MM.1S (cell line): ENCODE results near the gene PIEZO1.

Experiments used
- EZH2 ChIP-seq: fragments of 300-600 bp; sonication (generic); optimal IDR thresholded peaks from 2 replicates; pipeline ENCODE3; 2017; ENCODE audit warnings: low read depth, mild to moderate bottlenecking, antibody characterized with exemption, low read length, mixed read lengths
- EZH2phosphoT487 ChIP-seq: fragments of 300-600 bp; sonication (generic); IDR thresholded peaks from 2 replicates; pipeline ENCODE4 v1.6.1; 2018; ENCODE audit warnings: antibody characterized with exemption, low read length
- TF ChIP-seq, protein P1 (sequence below): fragments of 300-600 bp; sonication (generic); IDR thresholded peaks from 2 replicates; pipeline ENCODE4 v1.5.1; 2016; ENCODE audit warnings: antibody characterized with exemption, low read length, mixed read lengths

DNA sequence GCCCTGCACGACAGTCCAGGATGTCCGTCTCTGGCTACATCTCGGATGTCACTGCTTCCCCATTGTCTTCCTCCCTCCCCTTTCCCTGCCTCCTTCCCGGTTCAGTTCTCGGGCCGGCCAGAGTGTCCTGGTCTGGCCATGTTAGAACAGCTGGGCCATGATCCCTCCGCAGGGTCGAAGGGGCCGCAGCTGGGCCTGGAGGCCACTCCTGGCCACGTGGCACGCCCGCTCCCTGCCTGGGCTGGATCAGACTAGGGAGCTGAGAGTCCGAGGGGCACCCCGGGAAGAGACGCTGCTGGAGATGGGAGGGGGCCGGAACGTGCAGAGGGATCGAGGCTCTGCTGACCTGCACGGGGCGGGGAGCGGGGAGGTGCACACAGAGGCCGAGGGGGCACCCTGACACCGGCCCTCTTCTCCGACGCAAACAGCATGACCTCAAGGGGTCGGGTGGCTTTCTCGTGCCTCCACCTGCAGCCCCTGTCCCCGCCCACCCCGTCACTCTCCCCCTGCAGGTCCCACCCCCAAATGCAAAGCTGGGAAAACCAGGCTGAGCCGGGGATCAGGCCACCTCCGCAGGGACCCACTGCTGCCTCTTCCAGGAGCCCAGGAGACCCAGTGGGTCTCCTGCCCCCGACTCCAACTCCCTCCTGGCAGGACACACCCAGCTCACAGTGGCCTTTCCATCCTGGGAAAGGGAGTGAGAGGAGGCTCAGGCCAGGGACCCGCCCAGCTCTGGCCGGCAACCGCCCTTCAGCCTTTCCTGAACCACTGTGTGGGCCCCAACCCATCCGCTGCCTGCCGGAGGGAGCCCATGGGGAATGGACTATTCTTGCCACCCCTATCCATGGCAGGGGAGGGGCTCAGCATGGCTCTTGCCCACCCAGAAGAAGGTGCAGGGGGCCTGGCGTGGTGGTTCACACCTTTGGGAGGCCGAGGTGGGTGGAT is 40.2 kb downstream of the PIEZO1 start:
- TF ChIP-seq, protein P1, sequence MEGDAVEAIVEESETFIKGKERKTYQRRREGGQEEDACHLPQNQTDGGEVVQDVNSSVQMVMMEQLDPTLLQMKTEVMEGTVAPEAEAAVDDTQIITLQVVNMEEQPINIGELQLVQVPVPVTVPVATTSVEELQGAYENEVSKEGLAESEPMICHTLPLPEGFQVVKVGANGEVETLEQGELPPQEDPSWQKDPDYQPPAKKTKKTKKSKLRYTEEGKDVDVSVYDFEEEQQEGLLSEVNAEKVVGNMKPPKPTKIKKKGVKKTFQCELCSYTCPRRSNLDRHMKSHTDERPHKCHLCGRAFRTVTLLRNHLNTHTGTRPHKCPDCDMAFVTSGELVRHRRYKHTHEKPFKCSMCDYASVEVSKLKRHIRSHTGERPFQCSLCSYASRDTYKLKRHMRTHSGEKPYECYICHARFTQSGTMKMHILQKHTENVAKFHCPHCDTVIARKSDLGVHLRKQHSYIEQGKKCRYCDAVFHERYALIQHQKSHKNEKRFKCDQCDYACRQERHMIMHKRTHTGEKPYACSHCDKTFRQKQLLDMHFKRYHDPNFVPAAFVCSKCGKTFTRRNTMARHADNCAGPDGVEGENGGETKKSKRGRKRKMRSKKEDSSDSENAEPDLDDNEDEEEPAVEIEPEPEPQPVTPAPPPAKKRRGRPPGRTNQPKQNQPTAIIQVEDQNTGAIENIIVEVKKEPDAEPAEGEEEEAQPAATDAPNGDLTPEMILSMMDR = no peak
- TF ChIP-seq EZH2phosphoT487 = no peak
- no peak for TF ChIP-seq EZH2
